Upper lobe of left lung (tissue), 6 donors: ENCODE data around the gene RBM33. TPM values are rescaled to one million over a fixed set of nuclear protein-coding genes. Genes with fewer than 3 reads are reported as not detected.
A peak's percentile ranks its signal among the peaks of the same experiment; 100 is the strongest.

Source experiments
- ATAC-seq, 2 donors: fragments of 200-7000 bp; cut with Tn5 transposase; one replicate each; pipeline ENCODE4 v1.9.1; 2022; ENCODE audit warnings: mild to moderate bottlenecking in 2 of 2, moderate library complexity in 2 of 2; ENCODE audit not compliant: low FRiP score in 2 of 2
- DNase-seq, 2 donors: peaks; one replicate each; pipeline ENCODE4 v3.0.0-alpha.2; 2019 to 2020
- H3K27ac ChIP-seq, 4 donors: fragments of 200-600 bp; sonication (generic); one replicate each; pipeline ENCODE4 v1.5.1; 2016 to 2019
- H3K27me3 ChIP-seq, 4 donors: fragments of 200-600 bp; sonication (generic); one replicate each; pipeline ENCODE4 v1.5.1; 2017 to 2019
- H3K36me3 ChIP-seq, 4 donors: fragments of 200-600 bp; sonication (generic); one replicate each; pipeline ENCODE4 v1.5.1; 2016 to 2019
- H3K4me1 ChIP-seq, 4 donors: fragments of 200-600 bp; sonication (generic); one replicate each; pipeline ENCODE4 v1.5.1; 2018 to 2019
- H3K4me3 ChIP-seq, 4 donors: fragments of 200-600 bp; sonication (generic); one replicate each; pipeline ENCODE4 v1.5.1; 2017 to 2019; ENCODE audit warnings: mild to moderate bottlenecking in 2 of 4, moderate library complexity in 1 of 4
- H3K9me3 ChIP-seq, 4 donors: fragments of 200-600 bp; sonication (generic); one replicate each; pipeline ENCODE4 v1.5.1; 2018 to 2019
- EP300 ChIP-seq, 4 donors: sonication (generic); formaldehyde crosslinking; IDR thresholded peaks; one replicate each; pipeline ENCODE4 v1.5.1; 2017; ENCODE audit warnings: antibody characterized with exemption in 4 of 4, control low read depth in 2 of 4
- POLR2A ChIP-seq, 4 donors: fragments of 450-650 bp; IDR thresholded peaks; one replicate each; pipeline ENCODE4 v1.5.1; 2016 to 2017; ENCODE audit warnings: antibody characterized with exemption in 4 of 4, mild to moderate bottlenecking in 2 of 4
- POLR2AphosphoS5 ChIP-seq, 2 donors: sonication (generic); formaldehyde crosslinking; IDR thresholded peaks; one replicate each; pipeline ENCODE4 v1.5.1; 2017; ENCODE audit warnings: antibody characterized with exemption in 2 of 2
- WGBS, 2 donors: methylation state at CpG; one replicate each; pipeline ENCODE4 v1.1.5; 2017 to 2018; 5-methylcytosine and 5-hydroxymethylcytosine counted together
- total RNA-seq, 6 donors: library from RNA; depleted of rRNA in 4 of 6; stranded (reverse); fragments of >200 nt in 4 of 6; gene quantifications; one replicate each; pipeline versions ENCODE4 v1.1.0 to v1.2.1, GENCODE V29; 2016 to 2021
- TF ChIP-seq, protein P1 (sequence below), 6 experiments: fragments of 450-650 bp in 4 of 6; fragments of 200-600 bp in 2 of 6; sonication (generic) in 2 of 6; IDR thresholded peaks; one replicate each; pipeline ENCODE4 v1.5.1; 2016 to 2019; ENCODE audit warnings: antibody characterized with exemption in 6 of 6
- donor health status: DM: no; HTN: no; CAD: no; lungs with moderate emphysema.
- donor health status: DM: no; HTN: yes; CAD: no; lungs with severe emphysema.

RBM33 gene
- total RNA-seq, 6 donors from 2014 or later, result 40.6 to 179 (median 76.4) TPM

DNA sequence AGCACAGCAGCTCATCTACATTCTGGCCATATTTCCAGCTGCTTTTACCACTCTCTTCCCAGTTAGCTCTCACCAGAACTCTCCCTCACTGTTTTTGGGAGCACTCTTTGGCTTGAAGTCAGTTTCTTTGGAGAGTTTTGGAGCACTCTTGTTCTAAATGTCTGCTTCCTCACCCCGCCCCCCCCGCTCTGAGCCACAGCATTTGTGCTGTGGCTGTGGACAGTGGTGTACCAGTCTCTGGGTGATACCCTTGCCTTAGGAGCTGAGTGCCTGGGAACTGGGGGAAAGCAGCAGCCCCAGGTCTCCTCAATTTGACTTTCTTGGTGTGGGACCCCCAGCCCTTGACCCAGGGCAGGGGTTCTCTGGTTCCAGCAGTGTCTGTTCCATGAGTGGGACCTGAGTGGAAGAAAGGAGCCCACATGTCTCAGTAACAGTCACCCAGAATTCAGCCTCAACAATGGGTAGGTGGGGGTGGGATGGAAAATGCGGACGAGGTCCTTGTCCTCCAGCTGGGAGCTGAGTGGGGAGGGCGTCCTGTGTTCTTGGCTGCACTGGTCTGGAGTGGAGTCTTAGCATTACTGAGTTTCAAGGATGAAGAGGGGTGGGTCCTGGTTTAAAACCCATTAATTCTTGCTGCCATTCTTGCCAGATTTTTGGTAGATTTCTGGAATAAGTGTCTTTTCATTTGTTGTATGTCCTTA is 18.0 kb downstream of the RBM33 start:
- peaks cover 25 to 57% (median 40%) of the 10 kb centered on the region in 4 donors for H3K4me1 ChIP-seq

DNA sequence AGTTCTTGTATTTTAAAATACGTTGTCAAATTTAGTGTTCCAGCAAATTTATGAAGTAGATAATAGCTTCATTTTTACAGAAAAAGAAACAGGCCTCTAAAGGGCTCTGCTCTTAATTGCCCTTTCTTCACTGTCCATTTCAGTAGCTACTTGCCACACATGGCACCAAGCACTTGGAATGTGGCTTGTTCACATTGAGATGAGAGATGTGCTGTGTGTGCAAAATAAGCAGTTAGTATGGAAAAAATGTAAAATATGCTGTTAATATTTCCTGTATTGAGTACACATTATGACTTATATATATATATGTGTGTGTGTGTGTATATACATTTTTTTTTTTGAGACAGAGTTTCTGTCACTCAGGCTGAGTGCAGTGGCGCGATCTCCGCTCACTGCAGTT is 19.5 kb downstream of the RBM33 start:
- no peak overlapping the region for H3K4me3 ChIP-seq
- ATAC-seq, result no peak
- DNase-seq, result no peak
- no peaks in the 10 kb centered on the region for H3K9me3 ChIP-seq
- H3K4me1 ChIP-seq, result peaks cover 35 to 63% (median 44%) of the 10 kb centered on the region in 4 donors
- H3K27ac ChIP-seq, result no peak overlapping the region
- WGBS, 2 donors, result 68 to 74% methylated on average over 4 of the region's 4 CpGs
- TF ChIP-seq, protein P1, sequence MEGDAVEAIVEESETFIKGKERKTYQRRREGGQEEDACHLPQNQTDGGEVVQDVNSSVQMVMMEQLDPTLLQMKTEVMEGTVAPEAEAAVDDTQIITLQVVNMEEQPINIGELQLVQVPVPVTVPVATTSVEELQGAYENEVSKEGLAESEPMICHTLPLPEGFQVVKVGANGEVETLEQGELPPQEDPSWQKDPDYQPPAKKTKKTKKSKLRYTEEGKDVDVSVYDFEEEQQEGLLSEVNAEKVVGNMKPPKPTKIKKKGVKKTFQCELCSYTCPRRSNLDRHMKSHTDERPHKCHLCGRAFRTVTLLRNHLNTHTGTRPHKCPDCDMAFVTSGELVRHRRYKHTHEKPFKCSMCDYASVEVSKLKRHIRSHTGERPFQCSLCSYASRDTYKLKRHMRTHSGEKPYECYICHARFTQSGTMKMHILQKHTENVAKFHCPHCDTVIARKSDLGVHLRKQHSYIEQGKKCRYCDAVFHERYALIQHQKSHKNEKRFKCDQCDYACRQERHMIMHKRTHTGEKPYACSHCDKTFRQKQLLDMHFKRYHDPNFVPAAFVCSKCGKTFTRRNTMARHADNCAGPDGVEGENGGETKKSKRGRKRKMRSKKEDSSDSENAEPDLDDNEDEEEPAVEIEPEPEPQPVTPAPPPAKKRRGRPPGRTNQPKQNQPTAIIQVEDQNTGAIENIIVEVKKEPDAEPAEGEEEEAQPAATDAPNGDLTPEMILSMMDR (IDR thresholded peaks at IDR 0.05), result no peak
- TF ChIP-seq POLR2A (IDR thresholded peaks at IDR 0.05) (no peak), POLR2AphosphoS5 (IDR thresholded peaks at IDR 0.05) (no peak), EP300 (IDR thresholded peaks at IDR 0.05) (no peak)
- H3K36me3 ChIP-seq, result peaks cover 0 to 6% (median 0%) of the 10 kb centered on the region in 4 donors
- no peaks in the 10 kb centered on the region for H3K27me3 ChIP-seq

More for the DNA sequence above, 18.0 kb downstream of the RBM33 start:
- no peak overlapping the region for H3K4me3 ChIP-seq
- H3K36me3 ChIP-seq, result peaks cover 0 to 6% (median 0%) of the 10 kb centered on the region in 4 donors
- ATAC-seq (no peak), DNase-seq (no peak)
- WGBS, 2 donors, result 80 to 86% methylated on average over 5 of the region's 5 CpGs
- H3K27ac ChIP-seq, result no peak overlapping the region
- H3K27me3 ChIP-seq, result no peaks in the 10 kb centered on the region
- TF ChIP-seq POLR2A (IDR thresholded peaks at IDR 0.05) (no peak), EP300 (IDR thresholded peaks at IDR 0.05) (no peak), POLR2AphosphoS5 (IDR thresholded peaks at IDR 0.05) (no peak)
- TF ChIP-seq, protein P1 (IDR thresholded peaks at IDR 0.05), result no peak
- no peaks in the 10 kb centered on the region for H3K9me3 ChIP-seq

DNA sequence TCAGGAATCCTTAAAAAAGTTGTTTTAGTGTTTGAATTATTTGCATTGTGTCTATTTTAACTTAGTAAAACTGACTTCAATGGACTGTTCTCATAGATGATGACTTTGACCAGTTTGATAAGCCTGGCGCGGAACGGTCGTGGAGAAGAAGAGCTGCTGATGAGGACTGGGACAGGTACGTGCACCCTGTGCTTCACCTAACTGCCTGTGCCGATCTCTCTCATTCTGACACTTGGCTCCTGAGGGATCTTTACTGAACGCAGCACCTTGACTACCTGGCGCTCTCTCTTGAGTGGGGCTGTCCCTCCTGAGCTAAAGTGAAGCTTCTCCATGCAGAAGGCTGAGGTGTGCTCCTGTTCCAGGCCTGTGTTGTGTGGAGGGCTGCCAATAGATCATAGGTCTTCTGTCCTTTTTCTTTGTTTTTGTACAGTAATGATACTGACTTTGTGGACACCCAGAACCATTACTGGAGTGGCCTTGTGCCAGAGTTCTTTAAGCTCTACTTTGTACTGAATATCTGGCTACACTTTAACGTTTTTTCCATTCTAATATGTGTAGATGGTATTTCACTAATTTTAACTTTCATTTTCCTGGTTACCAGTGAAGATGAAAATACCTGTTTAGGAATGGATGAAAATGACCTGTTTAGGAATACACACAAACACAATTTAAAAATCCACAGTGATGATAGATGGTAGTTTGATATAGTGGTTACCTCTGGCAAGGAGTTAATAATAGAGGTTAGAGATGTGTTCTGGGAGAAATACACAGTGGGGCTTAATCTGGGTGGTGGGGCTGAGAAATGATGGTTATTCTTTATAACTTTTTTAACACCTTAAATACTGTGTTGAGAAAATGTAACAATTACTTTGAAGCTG is 20.9 kb downstream of the RBM33 start:
- ATAC-seq (no peak), DNase-seq (no peak)
- Histone ChIP-seq H3K4me1 (peaks cover 44 to 74% (median 55%) of the 10 kb centered on the region in 4 donors), H3K4me3 (no peak overlapping the region), H3K27me3 (no peaks in the 10 kb centered on the region), H3K9me3 (no peaks in the 10 kb centered on the region), H3K27ac (no peak overlapping the region), H3K36me3 (peaks cover 0 to 6% (median 0%) of the 10 kb centered on the region in 4 donors)
- TF ChIP-seq POLR2A (IDR thresholded peaks at IDR 0.05), result no peak
- TF ChIP-seq, protein P1 (IDR thresholded peaks at IDR 0.05), result no peak
- no peak for TF ChIP-seq EP300 (IDR thresholded peaks at IDR 0.05)
- TF ChIP-seq POLR2AphosphoS5 (IDR thresholded peaks at IDR 0.05), result no peak
- 86 to 87% methylated on average over 9 of the region's 9 CpGs for WGBS, 2 donors

DNA sequence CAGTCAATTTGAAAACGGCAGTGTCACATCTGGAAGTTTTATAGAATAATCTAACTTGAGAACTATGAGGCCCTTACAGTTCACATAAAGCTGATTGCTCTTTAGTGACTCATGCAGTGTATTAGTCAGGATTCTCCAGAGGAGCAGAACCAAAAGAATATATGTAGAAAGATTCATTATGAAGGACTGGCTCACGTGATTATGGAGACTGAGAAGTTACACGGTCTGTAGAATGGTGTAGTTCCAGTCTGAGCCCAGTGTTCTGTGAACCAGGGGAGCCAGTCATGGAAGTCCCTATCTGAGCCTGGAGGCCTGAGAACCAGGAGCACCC is 21.5 kb downstream of the RBM33 start:
- no peaks in the 10 kb centered on the region for H3K9me3 ChIP-seq
- peaks cover 0 to 6% (median 0%) of the 10 kb centered on the region in 4 donors for H3K36me3 ChIP-seq
- ATAC-seq, result peak in 1 of 2 donors; percentile 51
- H3K4me1 ChIP-seq, result peaks cover 48 to 80% (median 61%) of the 10 kb centered on the region in 4 donors
- 77 to 84% methylated on average over 3 of the region's 3 CpGs for WGBS, 2 donors
- H3K27me3 ChIP-seq, result no peaks in the 10 kb centered on the region
- no peak for DNase-seq
- TF ChIP-seq, protein P1 (IDR thresholded peaks at IDR 0.05), result no peak
- TF ChIP-seq EP300 (IDR thresholded peaks at IDR 0.05) (no peak), POLR2A (IDR thresholded peaks at IDR 0.05) (no peak), POLR2AphosphoS5 (IDR thresholded peaks at IDR 0.05) (no peak)
- peak overlapping the region in 1 of 4 donors; percentile 30 for H3K27ac ChIP-seq
- no peak overlapping the region for H3K4me3 ChIP-seq
